ENCODE measurements around the gene CRACR2A.

GRCh38 chr12:3747976-3748619 is 4.8 kb downstream of the CRACR2A start:
- no peak for TF ChIP-seq CTCF (conservative IDR thresholded peaks at IDR 0.05; ENCODE audit: low read depth, low read length)
- TF ChIP-seq EZH2 (IDR thresholded peaks at IDR 0.05; ENCODE audit: low read length, unreplicated experiment), result no peak
